SU-DHL-6 (cell line): Measurements from ENCODE around the gene ACAD11.

Source experiments
- EZH2phosphoT487 ChIP-seq: fragments of 200-600 bp; sonication (generic), shearing (Covaris generic); conservative IDR thresholded peaks from 2 replicates; pipeline ENCODE4 v1.6.1; 2018; ENCODE audit warnings: mild to moderate bottlenecking, antibody characterized with exemption, low read length, moderate library complexity, mixed read lengths
- TF ChIP-seq, protein P1 (sequence below): fragments of 200-600 bp; sonication (generic); IDR thresholded peaks from one replicate; pipeline ENCODE4 v1.5.1; 2017; ENCODE audit warnings: antibody characterized with exemption, mild to moderate bottlenecking, low read length, moderate library complexity; ENCODE audit not compliant: insufficient read depth, poor library complexity, severe bottlenecking

DNA sequence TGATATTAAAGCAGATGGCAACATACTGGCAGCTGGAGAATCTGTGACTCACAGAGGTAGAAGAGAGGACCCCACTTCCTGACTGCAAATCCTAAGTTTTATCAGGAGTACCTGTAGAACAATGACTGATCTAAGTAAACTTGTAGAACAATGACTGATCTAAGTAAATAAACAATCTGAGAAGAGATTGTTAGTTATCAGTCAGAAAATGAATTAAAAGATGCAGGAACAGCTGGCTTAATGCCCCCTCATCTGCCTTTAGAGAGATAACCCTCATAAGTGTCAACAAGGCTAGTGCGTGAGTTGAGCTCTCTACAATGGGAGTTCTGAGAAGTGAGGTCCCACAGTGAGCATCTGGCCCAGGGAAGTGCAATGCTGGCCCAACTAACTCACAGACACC is 14.6 kb downstream of the ACAD11 start:
- TF ChIP-seq, protein P1, sequence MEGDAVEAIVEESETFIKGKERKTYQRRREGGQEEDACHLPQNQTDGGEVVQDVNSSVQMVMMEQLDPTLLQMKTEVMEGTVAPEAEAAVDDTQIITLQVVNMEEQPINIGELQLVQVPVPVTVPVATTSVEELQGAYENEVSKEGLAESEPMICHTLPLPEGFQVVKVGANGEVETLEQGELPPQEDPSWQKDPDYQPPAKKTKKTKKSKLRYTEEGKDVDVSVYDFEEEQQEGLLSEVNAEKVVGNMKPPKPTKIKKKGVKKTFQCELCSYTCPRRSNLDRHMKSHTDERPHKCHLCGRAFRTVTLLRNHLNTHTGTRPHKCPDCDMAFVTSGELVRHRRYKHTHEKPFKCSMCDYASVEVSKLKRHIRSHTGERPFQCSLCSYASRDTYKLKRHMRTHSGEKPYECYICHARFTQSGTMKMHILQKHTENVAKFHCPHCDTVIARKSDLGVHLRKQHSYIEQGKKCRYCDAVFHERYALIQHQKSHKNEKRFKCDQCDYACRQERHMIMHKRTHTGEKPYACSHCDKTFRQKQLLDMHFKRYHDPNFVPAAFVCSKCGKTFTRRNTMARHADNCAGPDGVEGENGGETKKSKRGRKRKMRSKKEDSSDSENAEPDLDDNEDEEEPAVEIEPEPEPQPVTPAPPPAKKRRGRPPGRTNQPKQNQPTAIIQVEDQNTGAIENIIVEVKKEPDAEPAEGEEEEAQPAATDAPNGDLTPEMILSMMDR = no peak
- TF ChIP-seq EZH2phosphoT487 = no peak
